ENCODE measurements around the gene ACOX3. TPM values are rescaled to one million over a fixed set of nuclear protein-coding genes. Genes with fewer than 3 reads are reported as not detected.

ACOX3 gene
- polyA plus RNA-seq, 1 of the 3 experiments (the other 2 are of a cell fraction), result 8.4 TPM

DNA sequence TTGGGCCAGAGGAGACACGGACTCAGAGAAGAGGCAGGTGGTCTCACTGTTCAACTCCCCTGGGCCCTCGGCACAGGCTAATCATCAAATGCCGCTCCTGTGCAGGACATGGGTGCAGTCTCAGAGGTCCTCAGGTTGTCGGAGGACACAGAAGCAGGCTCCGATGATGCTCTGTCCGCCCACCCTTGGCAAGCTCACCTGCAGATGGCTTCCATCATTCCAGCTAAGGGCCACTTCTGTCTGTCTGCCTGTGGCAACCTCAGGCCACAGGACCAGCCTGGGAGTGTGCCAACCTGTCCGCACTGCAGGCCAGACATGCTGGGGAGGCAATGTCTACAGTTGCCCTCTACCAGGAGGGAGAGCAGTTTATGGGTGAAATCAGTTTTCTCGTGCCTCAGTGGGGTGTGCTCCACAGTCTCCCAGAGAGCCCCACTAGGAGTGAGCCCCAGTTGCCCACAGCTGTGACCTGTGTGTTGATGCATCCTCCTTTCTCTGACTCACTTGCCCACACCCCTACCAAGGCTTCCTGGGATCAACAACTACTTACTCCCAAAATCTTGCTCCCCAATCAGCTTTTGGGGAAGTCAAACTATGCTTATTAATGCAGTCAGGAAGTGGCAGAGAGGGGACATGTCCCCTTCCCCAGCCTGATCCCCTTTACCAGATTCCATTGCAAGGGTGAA, 115.1 kb downstream of the ACOX3 start:
- POLR2A ChIA-PET, result no interaction called here
- H3K9me2 ChIP-seq, result no peaks in the 10 kb centered on the region
- no peak overlapping the region for H3K27ac ChIP-seq (ENCODE audit: low read depth in 2 of 2, low read length in 1 of 2)
- no peak overlapping the region for H3K4me2 ChIP-seq
- H3K27me3 ChIP-seq (ENCODE audit: insufficient read depth), result no peaks in the 10 kb centered on the region
- no peak overlapping the region for H3K4me3 ChIP-seq (ENCODE audit: low read depth in 2 of 2, low read length in 1 of 2)
- no peak for DNase-seq
- CTCF ChIA-PET, result interaction anchor here (0.7 kb wide), 1 partner anchor 83 kb away, joined by 3 read pairs; no protein-coding TSS in a partner anchor
- WGBS (ENCODE audit: low lambda C conversion rate), result 50% methylated on average over 7 of the region's 8 CpGs
- H3K36me3 ChIP-seq (replicated peaks in 1 of 2; ENCODE audit: control insufficient read depth in 1 of 2, insufficient read depth in 2 of 2, low read length in 1 of 2), result no peaks in the 10 kb centered on the region
- no peaks in the 10 kb centered on the region for H4K20me1 ChIP-seq (ENCODE audit: insufficient read depth)
- no peaks in the 10 kb centered on the region for H3F3A ChIP-seq (replicated peaks; ENCODE audit: insufficient read depth)
- no peak overlapping the region for H2AFZ ChIP-seq (ENCODE audit: low read depth)
- H3K9ac ChIP-seq, result no peak overlapping the region
- H3K4me1 ChIP-seq (ENCODE audit: control insufficient read depth in 1 of 2, insufficient read depth in 2 of 2, low read depth in 1 of 2, low read length in 1 of 2), result peaks cover 0 to 9% of the 10 kb centered on the region in 2 experiments; a peak in 1 of 4 replicates
- no peaks in the 10 kb centered on the region for H3K79me2 ChIP-seq (ENCODE audit: insufficient read depth)
- TF ChIP-seq, protein P1, sequence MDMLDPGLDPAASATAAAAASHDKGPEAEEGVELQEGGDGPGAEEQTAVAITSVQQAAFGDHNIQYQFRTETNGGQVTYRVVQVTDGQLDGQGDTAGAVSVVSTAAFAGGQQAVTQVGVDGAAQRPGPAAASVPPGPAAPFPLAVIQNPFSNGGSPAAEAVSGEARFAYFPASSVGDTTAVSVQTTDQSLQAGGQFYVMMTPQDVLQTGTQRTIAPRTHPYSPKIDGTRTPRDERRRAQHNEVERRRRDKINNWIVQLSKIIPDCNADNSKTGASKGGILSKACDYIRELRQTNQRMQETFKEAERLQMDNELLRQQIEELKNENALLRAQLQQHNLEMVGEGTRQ (IDR thresholded peaks at IDR 0.05; ENCODE audit: borderline replicate concordance, low read depth, low read length), result no peak
- TF ChIP-seq FOXJ3 (CRISPR knock-in tag; IDR thresholded peaks at IDR 0.05) (no peak), MXI1 (IDR thresholded peaks at IDR 0.05; ENCODE audit: low read depth, low read length) (no peak), RFX5 (IDR thresholded peaks at IDR 0.05; ENCODE audit: low read length) (no peak), JUND (IDR thresholded peaks at IDR 0.05) (no peak), YY1 (IDR thresholded peaks at IDR 0.05; ENCODE audit: low read depth) (no peak), TAF1 (IDR thresholded peaks at IDR 0.05; ENCODE audit: borderline replicate concordance, low read depth, low read length) (no peak), TEAD4 (IDR thresholded peaks at IDR 0.05; ENCODE audit: borderline replicate concordance, insufficient read depth) (no peak), NFIC (IDR thresholded peaks at IDR 0.05; ENCODE audit: borderline replicate concordance) (no peak)
- TF ChIP-seq, protein P2, sequence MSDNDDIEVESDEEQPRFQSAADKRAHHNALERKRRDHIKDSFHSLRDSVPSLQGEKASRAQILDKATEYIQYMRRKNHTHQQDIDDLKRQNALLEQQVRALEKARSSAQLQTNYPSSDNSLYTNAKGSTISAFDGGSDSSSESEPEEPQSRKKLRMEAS (IDR thresholded peaks at IDR 0.05; ENCODE audit: low read depth), result no peak
- TF ChIP-seq, protein P3, sequence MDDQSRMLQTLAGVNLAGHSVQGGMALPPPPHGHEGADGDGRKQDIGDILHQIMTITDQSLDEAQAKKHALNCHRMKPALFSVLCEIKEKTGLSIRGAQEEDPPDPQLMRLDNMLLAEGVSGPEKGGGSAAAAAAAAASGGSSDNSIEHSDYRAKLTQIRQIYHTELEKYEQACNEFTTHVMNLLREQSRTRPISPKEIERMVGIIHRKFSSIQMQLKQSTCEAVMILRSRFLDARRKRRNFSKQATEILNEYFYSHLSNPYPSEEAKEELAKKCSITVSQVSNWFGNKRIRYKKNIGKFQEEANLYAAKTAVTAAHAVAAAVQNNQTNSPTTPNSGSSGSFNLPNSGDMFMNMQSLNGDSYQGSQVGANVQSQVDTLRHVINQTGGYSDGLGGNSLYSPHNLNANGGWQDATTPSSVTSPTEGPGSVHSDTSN (IDR thresholded peaks at IDR 0.05), result no peak
- TF ChIP-seq, protein P4, sequence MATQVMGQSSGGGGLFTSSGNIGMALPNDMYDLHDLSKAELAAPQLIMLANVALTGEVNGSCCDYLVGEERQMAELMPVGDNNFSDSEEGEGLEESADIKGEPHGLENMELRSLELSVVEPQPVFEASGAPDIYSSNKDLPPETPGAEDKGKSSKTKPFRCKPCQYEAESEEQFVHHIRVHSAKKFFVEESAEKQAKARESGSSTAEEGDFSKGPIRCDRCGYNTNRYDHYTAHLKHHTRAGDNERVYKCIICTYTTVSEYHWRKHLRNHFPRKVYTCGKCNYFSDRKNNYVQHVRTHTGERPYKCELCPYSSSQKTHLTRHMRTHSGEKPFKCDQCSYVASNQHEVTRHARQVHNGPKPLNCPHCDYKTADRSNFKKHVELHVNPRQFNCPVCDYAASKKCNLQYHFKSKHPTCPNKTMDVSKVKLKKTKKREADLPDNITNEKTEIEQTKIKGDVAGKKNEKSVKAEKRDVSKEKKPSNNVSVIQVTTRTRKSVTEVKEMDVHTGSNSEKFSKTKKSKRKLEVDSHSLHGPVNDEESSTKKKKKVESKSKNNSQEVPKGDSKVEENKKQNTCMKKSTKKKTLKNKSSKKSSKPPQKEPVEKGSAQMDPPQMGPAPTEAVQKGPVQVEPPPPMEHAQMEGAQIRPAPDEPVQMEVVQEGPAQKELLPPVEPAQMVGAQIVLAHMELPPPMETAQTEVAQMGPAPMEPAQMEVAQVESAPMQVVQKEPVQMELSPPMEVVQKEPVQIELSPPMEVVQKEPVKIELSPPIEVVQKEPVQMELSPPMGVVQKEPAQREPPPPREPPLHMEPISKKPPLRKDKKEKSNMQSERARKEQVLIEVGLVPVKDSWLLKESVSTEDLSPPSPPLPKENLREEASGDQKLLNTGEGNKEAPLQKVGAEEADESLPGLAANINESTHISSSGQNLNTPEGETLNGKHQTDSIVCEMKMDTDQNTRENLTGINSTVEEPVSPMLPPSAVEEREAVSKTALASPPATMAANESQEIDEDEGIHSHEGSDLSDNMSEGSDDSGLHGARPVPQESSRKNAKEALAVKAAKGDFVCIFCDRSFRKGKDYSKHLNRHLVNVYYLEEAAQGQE (IDR thresholded peaks at IDR 0.05; ENCODE audit: low read depth, low read length), result no peak
- no peaks in the 10 kb centered on the region for H3K9me3 ChIP-seq
